Stimulated activated CD8-positive, alpha-beta memory T cell treated with anti-CD3 and anti-CD28 coated beads, Interleukin-7, amount 100 ng/mL, for 48 hours (primary cell): ENCODE results near the gene ASPRV1.

Experiments
- DNase-seq, 2 donors: peaks; one replicate each; pipeline ENCODE4 v3.0.0-alpha.2; 2020; ENCODE audit warnings: low read depth in 1 of 2; ENCODE audit errors: extremely low read depth in 1 of 2

Gene ASPRV1

GRCh38 chr2:69989009-69989408, 27.6 kb upstream of the ASPRV1 start:
- no peak for DNase-seq

DNA sequence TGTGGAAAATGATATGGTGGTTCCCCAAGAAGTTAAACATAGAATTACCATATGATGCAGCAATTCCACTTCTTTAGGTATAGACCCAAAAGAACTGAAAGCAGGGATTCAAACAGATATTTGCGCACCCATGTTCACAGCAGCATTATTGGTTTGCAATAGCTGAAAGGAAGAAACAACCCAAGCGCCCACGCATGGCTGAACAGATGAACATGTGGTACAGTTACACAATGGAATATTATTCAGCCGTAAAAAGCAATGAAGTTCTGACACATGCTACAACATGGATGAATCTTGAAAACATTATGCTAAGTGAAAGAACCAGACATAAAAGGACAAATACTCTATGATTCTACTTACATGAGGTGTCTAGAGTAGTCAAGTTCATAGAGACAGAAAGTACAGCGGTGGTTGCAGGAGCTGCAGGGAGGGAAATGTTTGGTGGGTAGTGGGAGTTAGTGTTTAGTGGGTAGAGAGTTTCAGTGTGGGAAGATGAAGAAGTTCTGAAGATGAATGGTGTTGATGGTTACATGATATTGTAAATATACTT, 26.7 kb upstream of the ASPRV1 start:
- no peak for DNase-seq

DNA sequence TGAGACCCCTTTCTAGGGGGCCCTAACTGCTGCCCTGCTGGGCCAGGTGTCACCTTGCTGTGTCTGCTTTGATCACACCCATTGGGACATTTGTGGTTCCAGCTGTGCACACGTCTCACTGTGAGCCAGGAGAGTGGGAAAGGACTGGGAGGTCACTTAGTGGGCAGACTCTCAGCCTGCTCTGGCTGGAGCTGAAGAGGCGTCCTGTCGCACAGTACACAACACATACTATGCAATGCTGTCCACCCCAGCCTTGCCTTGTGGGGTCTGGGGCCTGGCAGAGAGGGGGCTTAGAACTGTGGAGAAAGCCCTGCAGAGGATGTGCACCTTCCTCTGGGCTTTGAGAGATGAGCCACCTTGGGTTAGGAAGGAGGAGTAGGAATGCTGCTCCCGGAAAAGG, 25.3 kb upstream of the ASPRV1 start:
- DNase-seq, result no peak

- no peak for DNase-seq
Observed at GRCh38 chr2:69985688-69986087, 24.3 kb upstream of the ASPRV1 start.

GRCh38 chr2:69985216-69985615, 23.8 kb upstream of the ASPRV1 start:
- DNase-seq, result no peak

DNA sequence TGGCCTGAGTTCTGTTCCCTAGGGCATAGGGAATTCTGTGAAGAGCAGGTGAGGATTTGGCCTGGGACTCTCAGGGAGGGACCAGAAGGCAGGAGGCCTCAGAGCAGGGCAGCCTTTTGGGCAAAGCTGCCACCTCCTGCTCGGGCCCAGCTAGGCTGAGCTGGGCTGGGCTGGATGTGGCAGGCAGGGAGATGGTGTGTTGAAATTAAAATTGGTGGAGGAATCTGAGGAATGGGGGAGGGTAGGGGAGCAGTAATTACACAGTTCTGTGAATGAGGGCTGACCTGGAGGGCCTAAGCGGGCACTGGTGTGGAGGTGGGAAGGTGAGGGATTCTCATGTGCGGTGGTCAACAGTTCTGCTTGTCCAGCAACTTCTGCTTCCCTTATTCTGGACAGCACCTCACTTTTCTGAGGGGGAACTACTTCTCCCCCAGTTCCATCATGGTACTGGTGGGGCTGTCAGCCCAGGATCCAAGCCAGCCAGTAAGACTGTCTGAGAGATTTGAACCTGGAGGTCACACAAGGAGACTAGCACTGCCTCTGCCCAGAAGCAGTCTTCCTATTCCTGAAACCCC, 22.0 kb upstream of the ASPRV1 start:
- no peak for DNase-seq

- no peak for DNase-seq
Observed at GRCh38 chr2:69979902-69980807, 18.7 kb upstream of the ASPRV1 start.

- no peak for DNase-seq
Observed at GRCh38 chr2:69977906-69978482, 16.6 kb upstream of the ASPRV1 start.

DNA sequence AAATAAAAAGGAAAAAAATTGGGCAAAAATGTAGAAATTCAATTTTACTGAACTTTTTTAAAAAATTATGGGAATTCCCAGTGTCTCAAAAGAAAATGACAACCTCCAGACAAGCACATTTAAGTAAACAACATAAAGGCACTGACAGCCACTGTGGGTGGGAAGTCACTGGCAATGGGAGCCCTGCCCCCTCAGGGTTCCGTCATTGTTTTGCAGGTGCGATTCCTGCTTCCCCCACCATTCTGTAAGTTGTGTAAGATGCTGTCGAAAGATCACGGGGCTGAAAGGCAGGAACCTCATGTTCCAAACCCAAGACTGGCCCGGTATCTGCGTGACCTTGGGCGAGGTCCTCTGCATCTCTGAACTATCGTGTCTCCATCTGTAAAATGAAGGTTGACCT, 15.8 kb upstream of the ASPRV1 start:
- DNase-seq, result no peak

GRCh38 chr2:69975853-69976462, 14.5 kb upstream of the ASPRV1 start:
- no peak for DNase-seq

DNA sequence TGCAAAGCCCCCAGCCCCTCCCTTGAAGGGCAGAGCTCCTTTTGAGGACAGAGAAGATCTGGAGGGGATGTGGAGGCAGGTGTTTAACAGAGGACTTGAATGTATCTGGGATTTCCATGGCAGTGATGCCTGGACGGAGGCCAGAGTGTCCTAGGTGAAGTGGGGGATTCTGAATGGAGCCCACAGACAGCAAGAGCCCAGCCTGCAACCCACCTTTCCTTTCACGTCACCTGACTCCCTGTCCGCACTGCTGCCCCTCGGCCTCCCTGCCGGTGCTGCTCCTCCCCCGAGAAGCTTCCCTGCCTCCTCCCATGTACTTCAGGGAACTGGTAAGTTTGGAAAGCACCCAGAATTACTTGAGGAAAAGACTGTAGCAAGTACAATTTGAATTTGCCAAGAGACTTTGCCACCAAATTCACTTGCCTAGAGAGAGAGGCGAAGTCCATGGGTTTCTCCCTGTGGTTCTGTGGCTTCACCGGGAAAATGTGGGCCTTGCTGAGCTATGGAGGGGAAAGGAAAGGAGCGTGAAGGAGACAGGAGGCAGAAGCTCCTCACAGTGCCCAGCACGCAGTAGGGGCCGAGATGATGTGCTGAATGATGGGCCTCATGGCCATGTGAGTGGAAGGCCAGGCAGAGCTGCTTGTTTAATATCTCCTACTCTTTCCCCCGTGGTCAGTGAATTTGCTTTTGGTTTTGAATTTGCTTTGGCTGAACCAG, 13.9 kb upstream of the ASPRV1 start:
- no peak for DNase-seq

DNA sequence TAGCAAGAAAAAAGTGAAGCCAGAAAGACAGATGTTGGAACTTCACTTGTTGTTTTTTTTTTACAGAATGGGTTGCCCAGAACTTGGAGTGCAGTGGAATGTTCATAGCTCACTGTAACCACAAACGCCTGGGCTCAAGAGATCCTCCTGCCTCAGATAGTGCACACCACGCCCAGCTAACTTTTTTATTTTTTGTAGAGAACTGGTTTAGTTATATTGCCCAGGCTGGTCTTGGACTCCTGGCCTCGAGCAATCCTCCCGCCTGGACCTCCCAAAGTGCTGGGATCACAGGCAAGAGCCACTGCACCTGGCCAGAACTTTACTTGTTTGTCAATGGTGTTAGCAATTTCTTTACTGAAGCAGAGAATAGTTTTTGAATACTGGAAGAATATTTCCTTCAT, 11.9 kb upstream of the ASPRV1 start:
- no peak for DNase-seq

DNA sequence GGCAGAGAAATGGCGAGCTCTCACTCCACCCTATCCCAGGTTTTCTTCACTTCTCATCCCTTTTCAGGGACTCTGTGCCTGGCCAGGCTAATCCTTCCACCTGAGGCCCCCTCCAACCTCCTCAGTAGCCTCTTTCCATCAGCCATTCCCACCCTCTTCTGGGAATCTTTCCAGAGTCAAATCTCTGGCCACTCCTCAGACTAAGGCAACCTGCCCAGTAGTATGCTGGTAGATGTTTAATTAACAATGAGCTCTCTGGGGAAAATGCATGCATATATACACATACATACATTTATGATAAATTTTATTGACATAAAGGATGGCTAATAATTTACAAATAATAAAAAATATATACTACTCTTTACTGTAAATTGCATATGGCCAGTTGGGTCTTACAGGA, 11.4 kb upstream of the ASPRV1 start:
- no peak for DNase-seq

DNA sequence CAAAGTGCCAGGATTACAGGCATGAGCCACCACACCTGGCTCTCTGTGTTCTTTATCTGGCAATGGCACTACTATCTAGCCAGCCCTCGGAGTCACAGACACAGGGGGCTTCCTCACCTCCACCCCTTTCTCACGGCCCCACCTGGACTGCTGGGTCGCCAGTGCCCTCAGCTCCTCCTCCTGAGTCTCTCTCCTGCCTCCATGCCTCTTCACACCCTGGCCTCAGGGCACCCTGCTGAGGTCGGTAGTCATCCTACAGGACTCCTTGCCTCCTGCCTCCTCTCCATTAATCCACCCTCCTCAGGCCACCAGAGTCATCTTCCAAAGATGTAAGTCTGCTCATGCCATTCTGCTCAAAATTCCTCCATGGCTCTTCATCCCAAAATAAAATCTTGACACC, 8.6 kb upstream of the ASPRV1 start:
- DNase-seq, result no peak

GRCh38 chr2:69969126-69969983, 7.9 kb upstream of the ASPRV1 start:
- no peak for DNase-seq

GRCh38 chr2:69968609-69969008, 7.2 kb upstream of the ASPRV1 start:
- DNase-seq, result no peak

DNA sequence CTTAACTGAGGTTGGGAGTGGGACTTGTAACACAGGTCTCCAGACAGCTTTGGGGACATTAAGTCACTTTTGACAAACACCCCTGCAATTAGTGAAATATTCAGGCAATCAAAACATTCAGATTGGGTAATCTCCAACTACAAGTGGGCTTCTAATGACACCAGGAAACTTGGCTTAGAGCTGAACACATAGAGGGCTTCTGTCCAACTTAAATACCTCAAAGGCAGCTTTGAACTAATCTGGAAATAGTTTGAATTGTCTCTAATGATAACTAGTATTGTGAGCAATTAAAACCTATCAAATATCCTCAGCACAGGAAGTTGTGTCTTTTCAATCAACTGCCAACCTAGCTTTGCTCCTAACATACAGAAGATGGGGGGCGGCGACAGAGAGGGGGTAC, 5.1 kb upstream of the ASPRV1 start:
- DNase-seq, result no peak

GRCh38 chr2:69965756-69966445, 4.5 kb upstream of the ASPRV1 start:
- DNase-seq, result no peak

- no peak for DNase-seq
Observed at GRCh38 chr2:69964353-69964841, 3.0 kb upstream of the ASPRV1 start.
